ENCODE results near the gene ATP5ME.
"Not testable (repeated sequence)": the region's sequence is repeated elsewhere in the genome, so short reads cannot be mapped to it uniquely, and the experiment has no call there.

DNA sequence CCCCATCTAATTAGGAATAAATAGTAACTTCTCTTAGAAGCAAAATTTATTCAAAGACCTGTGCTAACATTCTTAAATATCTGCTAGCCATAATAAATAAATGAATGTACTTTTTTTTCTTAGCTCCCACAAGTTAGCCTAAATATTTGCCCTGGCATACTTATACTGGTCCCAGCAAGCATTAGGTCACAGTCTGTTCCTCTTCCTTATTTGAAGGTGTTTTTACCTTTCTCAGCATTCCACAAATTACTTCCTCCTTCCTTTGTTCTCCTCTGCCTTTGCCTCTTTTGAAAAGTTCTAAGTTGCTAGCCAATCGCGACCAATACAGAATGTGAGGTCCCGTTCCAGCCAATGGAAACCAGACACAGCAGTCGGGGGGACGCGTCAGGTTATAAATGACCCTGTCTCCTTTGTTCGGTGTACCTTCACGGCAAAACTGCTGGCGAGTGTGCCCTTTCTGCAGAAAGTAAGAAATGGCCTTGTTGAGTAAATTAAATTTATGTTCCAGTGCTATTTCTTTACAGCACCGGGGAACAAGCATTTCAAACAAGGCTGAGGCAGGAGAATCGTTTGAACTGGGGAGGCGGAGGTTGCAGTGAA is 20.4 kb upstream of the ATP5ME start:
- TF ChIP-seq, protein P1, sequence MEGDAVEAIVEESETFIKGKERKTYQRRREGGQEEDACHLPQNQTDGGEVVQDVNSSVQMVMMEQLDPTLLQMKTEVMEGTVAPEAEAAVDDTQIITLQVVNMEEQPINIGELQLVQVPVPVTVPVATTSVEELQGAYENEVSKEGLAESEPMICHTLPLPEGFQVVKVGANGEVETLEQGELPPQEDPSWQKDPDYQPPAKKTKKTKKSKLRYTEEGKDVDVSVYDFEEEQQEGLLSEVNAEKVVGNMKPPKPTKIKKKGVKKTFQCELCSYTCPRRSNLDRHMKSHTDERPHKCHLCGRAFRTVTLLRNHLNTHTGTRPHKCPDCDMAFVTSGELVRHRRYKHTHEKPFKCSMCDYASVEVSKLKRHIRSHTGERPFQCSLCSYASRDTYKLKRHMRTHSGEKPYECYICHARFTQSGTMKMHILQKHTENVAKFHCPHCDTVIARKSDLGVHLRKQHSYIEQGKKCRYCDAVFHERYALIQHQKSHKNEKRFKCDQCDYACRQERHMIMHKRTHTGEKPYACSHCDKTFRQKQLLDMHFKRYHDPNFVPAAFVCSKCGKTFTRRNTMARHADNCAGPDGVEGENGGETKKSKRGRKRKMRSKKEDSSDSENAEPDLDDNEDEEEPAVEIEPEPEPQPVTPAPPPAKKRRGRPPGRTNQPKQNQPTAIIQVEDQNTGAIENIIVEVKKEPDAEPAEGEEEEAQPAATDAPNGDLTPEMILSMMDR (IDR thresholded peaks at IDR 0.05; ENCODE audit: insufficient read depth, low read length, poor library complexity, severe bottlenecking), result not testable (repeated sequence)
- not testable (repeated sequence) for TF ChIP-seq EZH2phosphoT487 (conservative IDR thresholded peaks at IDR 0.05; ENCODE audit: low read length)

Data from SU-DHL-6 (cell line).